Lung (tissue), 12 donors: ENCODE data around the gene KRT13. TPM values are rescaled to one million over a fixed set of nuclear protein-coding genes. Genes with fewer than 3 reads are reported as not detected.

Source experiments
- ATAC-seq: fragments of 200-7000 bp; cut with Tn5 transposase; one replicate; pipeline ENCODE4 v1.9.1; 2020; ENCODE audit warnings: moderate number of reproducible peaks; ENCODE audit not compliant: insufficient read depth, low FRiP score
- DNase-seq, 3 donors: peaks; one replicate each; pipeline ENCODE4 v3.0.0-alpha.2; 2013 to 2017
- H3K27ac ChIP-seq, 2 donors: one replicate each; pipeline ENCODE4 v1.5.1; 2013; ENCODE audit warnings: mild to moderate bottlenecking in 2 of 2, moderate library complexity in 2 of 2, control low read depth in 1 of 2, inconsistent platforms in 1 of 2, low read depth in 1 of 2, low read length in 1 of 2
- H3K27me3 ChIP-seq, 3 donors: one replicate each; pipeline ENCODE4 v1.5.1; 2013; ENCODE audit warnings: low read length in 2 of 3; ENCODE audit not compliant: control insufficient read depth in 3 of 3, insufficient read depth in 3 of 3
- H3K36me3 ChIP-seq, 4 donors: one replicate each; pipeline ENCODE4 v1.5.1; 2013; ENCODE audit warnings: low read length in 4 of 4, mild to moderate bottlenecking in 1 of 4, moderate library complexity in 1 of 4; ENCODE audit not compliant: control insufficient read depth in 4 of 4, insufficient read depth in 4 of 4
- H3K4me1 ChIP-seq, 5 donors: one replicate each; pipeline ENCODE4 v1.5.1; 2013; ENCODE audit warnings: low read length in 5 of 5, mild to moderate bottlenecking in 2 of 5, moderate library complexity in 1 of 5; ENCODE audit not compliant: control insufficient read depth in 5 of 5, insufficient read depth in 5 of 5
- H3K4me3 ChIP-seq: one replicate; pipeline ENCODE4 v1.5.1; 2013; ENCODE audit warnings: mild to moderate bottlenecking, control low read depth, moderate library complexity
- H3K9ac ChIP-seq, 2 donors: one replicate each; pipeline ENCODE4 v1.5.1; 2013; ENCODE audit warnings: low read length in 2 of 2, control low read depth in 1 of 2; ENCODE audit not compliant: insufficient read depth in 1 of 2
- H3K9me3 ChIP-seq, 4 donors: one replicate each; pipeline ENCODE4 v1.5.1; 2013; ENCODE audit warnings: low read length in 3 of 4, mild to moderate bottlenecking in 1 of 4, moderate library complexity in 1 of 4; ENCODE audit not compliant: control insufficient read depth in 4 of 4, insufficient read depth in 3 of 4
- CTCF ChIP-seq: IDR thresholded peaks from 2 replicates; pipeline ENCODE4 v1.5.1; 2012; ENCODE audit warnings: mild to moderate bottlenecking; ENCODE audit errors: control extremely low read depth, extremely low read depth
- WGBS, 2 donors: extraction: QIAGEN DNeasy Blood & Tissue Kit; methylation state at CpG; one replicate each; pipeline ENCODE4 v1.1.7; 2013; 5-methylcytosine and 5-hydroxymethylcytosine counted together
- polyA plus RNA-seq, 2 donors: library from polyadenylated mRNA; stranded (reverse); fragments of 200-250 nt; gene quantifications; one replicate each; pipeline ENCODE4 v1.2.1, GENCODE V29; 2013
- total RNA-seq, 2 donors: library from RNA; depleted of rRNA in 1 of 2; stranded (reverse); fragments of >200 nt in 1 of 2; gene quantifications; one replicate each; pipeline ENCODE4 v1.2.1, GENCODE V29; 2014 to 2021
- donor health status: control.
- donor health status: control.
- donor health status: Bipolar disorder and iron deficiency.
- donor health status: healthy.
- donor health status: DM: yes; HTN: yes; CAD: no.

KRT13 gene
- total and polyA plus RNA-seq, 4 donors: 4.0 to 16.1 (median 9.8) TPM

- no peak for TF ChIP-seq CTCF
- ATAC-seq (no peak), DNase-seq (no peak)
- no peaks in the 10 kb centered on the region for H3K36me3 ChIP-seq
- H3K27me3 ChIP-seq: no peaks in the 10 kb centered on the region
- H3K4me1 ChIP-seq: peaks cover 0 to 4% (median 0%) of the 10 kb centered on the region in 5 donors
- no peak overlapping the region for H3K27ac ChIP-seq
- no peak overlapping the region for H3K9ac ChIP-seq
- peaks cover 0 to 9% (median 4%) of the 10 kb centered on the region in 4 donors for H3K9me3 ChIP-seq
- H3K4me3 ChIP-seq: no peak overlapping the region
Measured at GRCh38 chr17:41468346-41468745, 37.1 kb downstream of the KRT13 start.

GRCh38 chr17:41467561-41467960, 37.9 kb downstream of the KRT13 start:
- Histone ChIP-seq H3K9me3 (peaks cover 0 to 9% (median 4%) of the 10 kb centered on the region in 4 donors), H3K27me3 (no peaks in the 10 kb centered on the region), H3K4me1 (peaks cover 0 to 4% (median 0%) of the 10 kb centered on the region in 5 donors), H3K27ac (no peak overlapping the region), H3K4me3 (no peak overlapping the region), H3K9ac (no peak overlapping the region), H3K36me3 (no peaks in the 10 kb centered on the region)
- no peak for TF ChIP-seq CTCF
- ATAC-seq: no peak
- no peak for DNase-seq
- WGBS, 2 donors: 61 to 70% methylated on average over 4 of the region's 4 CpGs

- no peak for DNase-seq
- no peak for TF ChIP-seq CTCF
- peaks cover 0 to 9% (median 4%) of the 10 kb centered on the region in 4 donors for H3K9me3 ChIP-seq
- 93 to 94% methylated on average over 14 of the region's 14 CpGs for whole genome bisulfite sequencing, 2 donors
- peaks cover 0 to 4% (median 0%) of the 10 kb centered on the region in 5 donors for H3K4me1 ChIP-seq
- H3K36me3 ChIP-seq: no peaks in the 10 kb centered on the region
- H3K4me3 ChIP-seq: no peak within 1 kb of the TSS
- H3K27me3 ChIP-seq: no peaks in the 10 kb centered on the region
- H3K27ac ChIP-seq: no peak within 1 kb of the TSS
- no peak for ATAC-seq
- H3K9ac ChIP-seq: no peak within 1 kb of the TSS
Measured at GRCh38 chr17:41466988-41467387, 38.4 kb downstream of the KRT13 start, which contains the start of gene KRT32. TSS of gene KRT32 (minus strand) at chr17:41467386. CDS start at chr17:41467325, 61 bp downstream.

GRCh38 chr17:41464682-41465081, 40.7 kb downstream of the KRT13 start:
- DNase-seq: peak in 2 of 3 donors; percentile 14 to 65
- no peaks in the 10 kb centered on the region for H3K36me3 ChIP-seq
- H3K9me3 ChIP-seq: peaks cover 0 to 5% (median 3%) of the 10 kb centered on the region in 4 donors
- H3K4me1 ChIP-seq: peaks cover 0 to 4% (median 0%) of the 10 kb centered on the region in 5 donors
- no peak for TF ChIP-seq CTCF
- 43 to 75% methylated on average over 6 of the region's 6 CpGs for WGBS, 2 donors
- H3K27ac ChIP-seq: no peak overlapping the region
- no peak overlapping the region for H3K9ac ChIP-seq
- H3K4me3 ChIP-seq: no peak overlapping the region
- H3K27me3 ChIP-seq: no peaks in the 10 kb centered on the region
- ATAC-seq: peak; percentile 67
